GM19099 (cell line): Measurements from ENCODE around the gene C2orf49.

Experiments used
- POLR2A ChIP-seq: IDR thresholded peaks from 3 replicates; pipeline ENCODE4 v1.6.1; 2011; ENCODE audit warnings: low read depth; ENCODE audit not compliant: insufficient read length; ENCODE audit errors: extremely low read depth

C2orf49 gene

DNA sequence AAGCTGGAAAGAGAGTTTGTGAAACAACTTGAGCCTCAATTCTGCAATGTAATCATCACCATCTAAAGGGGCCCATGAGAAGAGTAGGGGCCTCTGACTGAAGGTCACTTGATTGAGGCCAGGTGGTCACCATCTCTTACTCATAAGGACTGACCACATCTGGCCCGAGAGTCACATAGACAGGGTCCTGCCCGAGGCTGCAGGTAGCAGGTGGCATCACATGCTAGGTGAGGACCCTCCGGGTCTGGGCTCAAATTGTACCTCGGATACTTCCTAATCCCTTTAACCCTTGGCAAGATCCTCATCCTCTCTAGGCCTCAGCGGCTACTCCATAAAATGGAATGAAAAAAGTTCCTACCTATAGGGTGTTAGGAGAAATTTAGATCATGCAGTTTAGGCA is 44.8 kb downstream of the C2orf49 start:
- TF ChIP-seq POLR2A = no peak

DNA sequence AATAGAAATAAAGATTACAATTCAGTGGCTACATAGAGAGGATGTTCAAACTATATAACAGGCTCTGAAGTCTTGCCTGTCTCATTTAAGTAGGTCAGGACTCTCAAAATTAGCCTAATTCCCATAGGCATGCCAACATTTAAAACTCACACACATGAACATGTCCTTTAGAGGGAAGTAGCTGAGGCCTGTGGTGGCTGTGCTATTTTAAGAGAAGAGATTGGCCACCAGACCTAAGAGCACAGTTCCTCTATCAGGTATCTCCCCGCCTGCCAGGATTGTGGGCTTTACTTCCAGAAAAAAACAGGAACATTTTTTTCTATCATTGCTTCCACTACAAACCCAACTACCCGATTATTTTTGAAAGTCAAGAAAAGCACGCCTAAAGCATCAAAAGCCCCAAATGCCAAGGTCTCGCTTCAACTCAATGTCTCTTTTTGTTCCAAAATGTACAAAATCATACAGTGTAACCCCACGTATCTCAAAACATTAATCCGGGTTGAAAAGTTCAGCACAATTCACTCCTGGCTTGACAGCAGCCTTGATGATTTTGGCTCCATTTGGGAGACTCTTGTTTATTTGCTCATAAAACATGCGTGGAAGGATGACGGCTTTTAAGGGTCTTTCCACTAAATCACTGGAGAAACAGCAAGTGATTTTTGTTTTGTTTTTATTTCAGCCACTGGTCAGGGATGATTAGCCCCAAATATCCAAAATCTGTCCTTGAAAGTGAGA is 46.3 kb downstream of the C2orf49 start:
- no peak for TF ChIP-seq POLR2A

- no peak for TF ChIP-seq POLR2A
These were observed 46.9 kb downstream of the C2orf49 start for GRCh38 chr2:105384216-105384615.

- TF ChIP-seq POLR2A = no peak
These were observed 47.5 kb downstream of the C2orf49 start for GRCh38 chr2:105384861-105385260.

- no peak for TF ChIP-seq POLR2A
These were observed 48.6 kb downstream of the C2orf49 start for GRCh38 chr2:105385731-105386540.

- no peak for TF ChIP-seq POLR2A
These were observed 49.9 kb downstream of the C2orf49 start for GRCh38 chr2:105387225-105387624.

- TF ChIP-seq POLR2A = no peak
These were observed 51.6 kb downstream of the C2orf49 start for GRCh38 chr2:105388971-105389381.

DNA sequence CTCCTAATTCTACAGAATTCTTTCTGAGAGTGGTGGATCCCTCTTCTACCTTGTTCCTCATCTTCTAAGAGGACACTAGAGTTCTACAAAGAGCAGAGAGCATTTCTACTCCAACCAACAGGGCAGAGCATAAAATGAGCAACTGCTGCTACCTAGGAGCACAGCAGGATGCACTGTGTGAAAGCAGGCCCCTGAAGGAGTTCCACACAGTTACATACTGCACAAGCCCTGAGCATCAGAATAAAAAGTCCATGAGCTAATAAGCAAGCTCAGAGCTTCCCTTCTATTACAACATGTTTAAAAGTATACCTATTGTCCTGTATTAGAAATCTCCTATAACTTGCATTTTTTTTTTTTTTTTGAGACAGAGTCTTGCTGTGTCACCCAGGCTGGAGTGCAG is 53.1 kb downstream of the C2orf49 start:
- no peak for TF ChIP-seq POLR2A

DNA sequence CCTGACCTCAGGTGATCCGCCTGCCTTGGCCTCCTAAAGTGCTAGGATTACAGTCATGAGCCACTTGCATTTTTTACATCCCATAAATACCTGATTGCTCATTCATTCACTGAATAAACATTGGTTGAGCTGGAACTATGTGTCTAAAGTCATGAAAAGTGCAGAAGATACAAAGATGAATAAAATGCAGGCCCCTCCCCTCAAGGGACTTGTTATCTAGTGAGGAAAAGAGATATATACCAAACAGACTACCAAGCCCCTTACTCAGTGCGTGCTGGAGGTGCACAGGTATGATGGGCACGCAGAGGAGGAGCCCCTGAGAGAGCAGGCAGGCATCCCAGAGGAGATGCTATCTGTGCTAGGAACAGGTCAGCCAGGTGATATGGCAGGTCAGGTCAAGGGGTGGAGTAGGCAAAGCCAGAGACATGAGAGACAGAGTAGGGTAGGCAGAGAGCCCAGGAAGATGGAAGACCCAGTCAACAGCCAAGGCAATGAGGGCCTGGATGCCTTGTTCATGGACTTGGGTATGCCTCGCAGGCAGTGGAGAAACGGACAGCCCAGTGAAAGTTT is 53.8 kb downstream of the C2orf49 start:
- TF ChIP-seq POLR2A = no peak

GRCh38 chr2:105391763-105392662 is 54.7 kb downstream of the C2orf49 start:
- no peak for TF ChIP-seq POLR2A

DNA sequence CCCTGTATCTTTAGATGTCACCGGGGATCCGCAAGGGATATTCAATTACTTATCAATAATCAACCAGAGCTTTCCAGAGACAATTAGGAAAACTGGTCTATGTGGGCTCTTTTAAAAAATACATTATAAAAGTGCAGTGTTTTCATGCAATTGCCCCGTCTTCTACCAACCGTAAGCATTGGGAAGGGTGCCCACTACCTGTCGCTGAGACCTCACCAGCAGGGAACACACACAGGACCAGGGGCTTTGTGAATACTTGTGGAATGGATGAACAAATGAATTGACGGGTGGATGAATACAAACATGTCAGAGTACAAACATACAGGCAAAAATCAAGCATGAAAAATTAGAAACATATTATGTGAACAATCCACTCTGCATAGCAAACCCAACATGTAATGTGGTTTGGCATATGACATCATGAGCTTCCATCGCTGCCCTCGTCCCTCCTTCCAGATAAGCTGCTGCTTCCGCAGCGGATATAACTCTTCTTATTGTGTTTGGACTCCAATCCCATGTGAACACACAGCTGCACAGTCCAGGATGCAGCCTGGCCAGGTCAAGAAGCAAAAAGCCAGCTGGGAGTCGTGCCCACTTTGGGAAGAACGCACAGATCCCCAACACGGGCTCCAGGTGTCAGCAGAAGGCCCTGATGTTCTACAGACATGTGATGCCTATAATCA is 56.2 kb downstream of the C2orf49 start:
- no peak for TF ChIP-seq POLR2A

GRCh38 chr2:105394951-105395611 is 57.7 kb downstream of the C2orf49 start:
- no peak for TF ChIP-seq POLR2A

DNA sequence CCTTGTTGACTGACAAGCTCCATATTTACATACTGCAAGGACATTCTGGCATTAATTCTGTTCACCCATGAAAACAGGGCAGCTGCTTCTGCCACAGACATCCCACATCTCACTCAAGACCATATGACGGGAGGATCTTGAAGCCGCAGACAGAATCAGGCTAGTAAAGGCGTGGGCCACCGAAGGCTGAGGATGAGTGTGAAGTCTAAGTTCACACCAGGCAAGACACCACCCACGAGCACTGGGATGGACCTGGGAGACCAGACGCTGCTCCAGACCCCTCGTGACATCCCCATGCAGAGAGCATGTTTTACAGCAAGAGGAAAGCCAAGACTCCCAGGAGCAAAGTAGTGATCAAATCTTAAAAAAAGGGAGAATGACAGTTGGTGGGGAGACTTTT is 58.4 kb downstream of the C2orf49 start:
- TF ChIP-seq POLR2A = no peak
